ENCODE measurements around the gene GSTM1. TPM values are rescaled to one million over a fixed set of nuclear protein-coding genes. Genes with fewer than 3 reads are reported as not detected.

Gene GSTM1
- total and polyA plus RNA-seq, 2 donors (not counting 1 experiment from before 2014, with no cell fraction given) = 30.5 to 40.0 TPM

- WGBS (ENCODE audit: insufficient coverage) = 100% methylated on average over 3 of the region's 4 CpGs
- Mint-ChIP-seq H3K27ac (no peak overlapping the region), H3K4me1 (peaks cover 23% of the 10 kb centered on the region), H3K27me3 (peaks cover 7% of the 10 kb centered on the region), H3K9me3 (ENCODE audit: insufficient read depth) (no peaks in the 10 kb centered on the region), H3K4me3 (peak overlapping the region; percentile 55)
- no peaks in the 10 kb centered on the region for H3K79me2 ChIP-seq (ENCODE audit: control insufficient read depth, insufficient read depth, low read length)
- no peak overlapping the region for H3K4me3 ChIP-seq (ENCODE audit: control extremely low read depth in 1 of 5, extremely low read depth in 1 of 5, insufficient read depth in 1 of 5, low read depth in 2 of 5, low read length in 4 of 5)
- POLR2A ChIA-PET = interaction anchor here (1.0 kb wide), 1 partner anchor 11 kb away, joined by 3 read pairs; no protein-coding TSS in a partner anchor
- H3K27ac ChIP-seq (ENCODE audit: low read length in 2 of 2) = no peak overlapping the region
- no peaks in the 10 kb centered on the region for H3K27me3 ChIP-seq (replicated peaks in 1 of 4; ENCODE audit: control extremely low read depth in 1 of 4, control insufficient read depth in 3 of 4, insufficient read depth in 4 of 4, low read length in 3 of 4)
- H4K20me1 ChIP-seq (ENCODE audit: control insufficient read depth, insufficient read depth, low read length, poor library complexity, severe bottlenecking) = no peaks in the 10 kb centered on the region
- H2AFZ ChIP-seq (ENCODE audit: insufficient read depth, low read depth, low read length, poor library complexity, severe bottlenecking) = no peak overlapping the region
- intact Hi-C loops (cut with micrococcal nuclease) = loop anchor here (2.0 to 10.0 kb wide), 2 partner anchors 109 to 173 kb away; partner anchors contain the start of genes ATXN7L2 and GNAI3
- no peak overlapping the region for H3K9ac ChIP-seq (ENCODE audit: low read length)
- no peaks in the 10 kb centered on the region for H3K9me3 ChIP-seq (ENCODE audit: control extremely low read depth in 1 of 3, control insufficient read depth in 2 of 3, insufficient read depth in 1 of 3, low read length in 2 of 3)
- no peak for TF ChIP-seq EZH2 (IDR thresholded peaks at IDR 0.05; ENCODE audit: borderline replicate concordance, insufficient read depth, low read depth, low read length, poor library complexity, severe bottlenecking)
- TF ChIP-seq, protein P1, sequence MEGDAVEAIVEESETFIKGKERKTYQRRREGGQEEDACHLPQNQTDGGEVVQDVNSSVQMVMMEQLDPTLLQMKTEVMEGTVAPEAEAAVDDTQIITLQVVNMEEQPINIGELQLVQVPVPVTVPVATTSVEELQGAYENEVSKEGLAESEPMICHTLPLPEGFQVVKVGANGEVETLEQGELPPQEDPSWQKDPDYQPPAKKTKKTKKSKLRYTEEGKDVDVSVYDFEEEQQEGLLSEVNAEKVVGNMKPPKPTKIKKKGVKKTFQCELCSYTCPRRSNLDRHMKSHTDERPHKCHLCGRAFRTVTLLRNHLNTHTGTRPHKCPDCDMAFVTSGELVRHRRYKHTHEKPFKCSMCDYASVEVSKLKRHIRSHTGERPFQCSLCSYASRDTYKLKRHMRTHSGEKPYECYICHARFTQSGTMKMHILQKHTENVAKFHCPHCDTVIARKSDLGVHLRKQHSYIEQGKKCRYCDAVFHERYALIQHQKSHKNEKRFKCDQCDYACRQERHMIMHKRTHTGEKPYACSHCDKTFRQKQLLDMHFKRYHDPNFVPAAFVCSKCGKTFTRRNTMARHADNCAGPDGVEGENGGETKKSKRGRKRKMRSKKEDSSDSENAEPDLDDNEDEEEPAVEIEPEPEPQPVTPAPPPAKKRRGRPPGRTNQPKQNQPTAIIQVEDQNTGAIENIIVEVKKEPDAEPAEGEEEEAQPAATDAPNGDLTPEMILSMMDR (IDR thresholded peaks at IDR 0.05) = no peak
- ATAC-seq (ENCODE audit: low read depth) (no peak), DNase-seq (no peak)
- H3K4me1 ChIP-seq (ENCODE audit: control insufficient read depth in 2 of 2, insufficient read depth in 2 of 2, low read length in 2 of 2) = peaks cover 11 to 17% of the 10 kb centered on the region in 2 donors
- no peak overlapping the region for H3K4me2 ChIP-seq (replicated peaks; ENCODE audit: low read depth, low read length, poor library complexity, severe bottlenecking)
- peaks cover 0 to 16% of the 10 kb centered on the region in 2 experiments for H3K36me3 ChIP-seq (replicated peaks in 1 of 2; ENCODE audit: control extremely low read depth in 1 of 2, control insufficient read depth in 1 of 2, extremely low read depth in 1 of 2, insufficient read depth in 2 of 2, low read length in 1 of 2)
- CTCF ChIA-PET = interaction anchor here (1.0 to 5.8 kb wide), 3 partner anchors 16 to 327 kb away, joined by 3 to 42 read pairs (median 18); partner anchors contain the start of gene AHCYL1
Measured at GRCh38 chr1:109657395-109657794, 30.2 kb upstream of the GSTM1 start.

DNA sequence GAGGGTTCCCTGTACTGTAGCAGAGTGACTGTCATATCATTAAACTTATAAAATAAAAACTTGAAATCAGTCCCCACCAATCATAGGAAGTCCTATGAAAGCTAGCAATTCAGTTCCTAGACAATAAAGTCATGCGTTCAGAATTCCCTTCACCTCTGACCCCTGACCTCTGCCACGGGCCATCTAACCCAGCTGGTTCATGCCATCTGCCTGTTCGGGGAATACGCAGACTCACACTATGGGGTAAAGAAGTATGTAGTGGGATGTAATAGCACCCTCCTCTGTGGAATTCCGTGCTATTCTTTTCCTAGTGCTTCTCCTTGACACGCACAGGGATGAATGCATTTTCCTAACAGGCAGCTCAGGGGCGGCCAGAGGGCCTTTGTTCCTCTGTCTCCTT lies 29.6 kb upstream of the GSTM1 start:
- H2AFZ ChIP-seq (ENCODE audit: insufficient read depth, low read depth, low read length, poor library complexity, severe bottlenecking) = no peak overlapping the region
- H3K4me2 ChIP-seq (replicated peaks; ENCODE audit: low read depth, low read length, poor library complexity, severe bottlenecking) = no peak overlapping the region
- no peak overlapping the region for H3K27ac ChIP-seq (ENCODE audit: low read length in 2 of 2)
- TF ChIP-seq EZH2 (IDR thresholded peaks at IDR 0.05; ENCODE audit: borderline replicate concordance, insufficient read depth, low read depth, low read length, poor library complexity, severe bottlenecking) = no peak
- TF ChIP-seq, protein P1 (IDR thresholded peaks at IDR 0.05) = no peak
- Mint-ChIP-seq H3K4me1 (peaks cover 23% of the 10 kb centered on the region), H3K27me3 (peaks cover 3% of the 10 kb centered on the region), H3K4me3 (no peak overlapping the region), H3K9me3 (ENCODE audit: insufficient read depth) (no peaks in the 10 kb centered on the region), H3K27ac (no peak overlapping the region)
- 94% methylated on average over 2 of the region's 7 CpGs for WGBS (ENCODE audit: insufficient coverage)
- ChIA-PET CTCF (interaction anchor here (1.0 to 5.8 kb wide), 3 partner anchors 17 to 327 kb away, joined by 3 to 42 read pairs (median 18); partner anchors contain the start of gene AHCYL1), POLR2A (no interaction called here)
- H3K27me3 ChIP-seq (replicated peaks in 1 of 4; ENCODE audit: control extremely low read depth in 1 of 4, control insufficient read depth in 3 of 4, insufficient read depth in 4 of 4, low read length in 3 of 4) = no peaks in the 10 kb centered on the region
- DNase-seq = no peak
- peaks cover 11 to 17% of the 10 kb centered on the region in 2 donors for H3K4me1 ChIP-seq (ENCODE audit: control insufficient read depth in 2 of 2, insufficient read depth in 2 of 2, low read length in 2 of 2)
- no peaks in the 10 kb centered on the region for H3K9me3 ChIP-seq (ENCODE audit: control extremely low read depth in 1 of 3, control insufficient read depth in 2 of 3, insufficient read depth in 1 of 3, low read length in 2 of 3)
- ATAC-seq (ENCODE audit: low read depth) = no peak
- H3K4me3 ChIP-seq (ENCODE audit: control extremely low read depth in 1 of 5, extremely low read depth in 1 of 5, insufficient read depth in 1 of 5, low read depth in 2 of 5, low read length in 4 of 5) = no peak overlapping the region
- intact Hi-C loops (cut with micrococcal nuclease) = loop anchor here (2.0 to 10.0 kb wide), 2 partner anchors 109 to 173 kb away; partner anchors contain the start of genes ATXN7L2 and GNAI3
- H3K36me3 ChIP-seq (replicated peaks in 1 of 2; ENCODE audit: control extremely low read depth in 1 of 2, control insufficient read depth in 1 of 2, extremely low read depth in 1 of 2, insufficient read depth in 2 of 2, low read length in 1 of 2) = peaks cover 0 to 16% of the 10 kb centered on the region in 2 experiments
- H3K9ac ChIP-seq (ENCODE audit: low read length) = no peak overlapping the region
- no peaks in the 10 kb centered on the region for H4K20me1 ChIP-seq (ENCODE audit: control insufficient read depth, insufficient read depth, low read length, poor library complexity, severe bottlenecking)
- no peaks in the 10 kb centered on the region for H3K79me2 ChIP-seq (ENCODE audit: control insufficient read depth, insufficient read depth, low read length)
